DND-41 (cell line): ENCODE data around the gene MFSD6.

Source experiments
- EZH2 ChIP-seq: IDR thresholded peaks from 3 replicates; pipeline ENCODE4 v1.6.1; 2012; ENCODE audit warnings: borderline replicate concordance, low read depth, mild to moderate bottlenecking, moderate library complexity, low read length, inconsistent platforms; ENCODE audit not compliant: severe bottlenecking
- TF ChIP-seq, protein P1 (sequence below): IDR thresholded peaks from 2 replicates; pipeline ENCODE4 v1.5.1; 2012; ENCODE audit warnings: borderline replicate concordance, low read length, moderate library complexity, mild to moderate bottlenecking; ENCODE audit not compliant: poor library complexity, severe bottlenecking; ENCODE audit errors: extremely low read depth

DNA sequence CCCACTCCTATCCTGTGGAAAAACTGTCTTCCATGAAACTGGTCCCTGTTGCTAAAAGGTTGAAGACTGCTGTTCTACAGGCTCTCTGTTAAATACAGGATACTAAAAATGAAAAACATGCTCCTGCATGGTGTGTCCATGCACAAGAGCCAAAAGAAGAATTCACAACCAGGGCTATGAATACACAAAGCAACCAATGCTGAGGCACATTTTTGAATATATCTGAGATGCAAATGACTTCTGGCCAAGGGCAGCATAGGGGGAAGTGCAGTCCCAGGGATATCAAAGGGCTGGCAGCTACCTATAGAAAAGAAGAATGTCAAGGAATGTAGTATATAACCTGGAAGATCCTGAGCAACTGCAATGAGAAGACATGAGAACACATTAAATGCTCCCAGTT, 119.8 kb downstream of the MFSD6 start:
- TF ChIP-seq, protein P1, sequence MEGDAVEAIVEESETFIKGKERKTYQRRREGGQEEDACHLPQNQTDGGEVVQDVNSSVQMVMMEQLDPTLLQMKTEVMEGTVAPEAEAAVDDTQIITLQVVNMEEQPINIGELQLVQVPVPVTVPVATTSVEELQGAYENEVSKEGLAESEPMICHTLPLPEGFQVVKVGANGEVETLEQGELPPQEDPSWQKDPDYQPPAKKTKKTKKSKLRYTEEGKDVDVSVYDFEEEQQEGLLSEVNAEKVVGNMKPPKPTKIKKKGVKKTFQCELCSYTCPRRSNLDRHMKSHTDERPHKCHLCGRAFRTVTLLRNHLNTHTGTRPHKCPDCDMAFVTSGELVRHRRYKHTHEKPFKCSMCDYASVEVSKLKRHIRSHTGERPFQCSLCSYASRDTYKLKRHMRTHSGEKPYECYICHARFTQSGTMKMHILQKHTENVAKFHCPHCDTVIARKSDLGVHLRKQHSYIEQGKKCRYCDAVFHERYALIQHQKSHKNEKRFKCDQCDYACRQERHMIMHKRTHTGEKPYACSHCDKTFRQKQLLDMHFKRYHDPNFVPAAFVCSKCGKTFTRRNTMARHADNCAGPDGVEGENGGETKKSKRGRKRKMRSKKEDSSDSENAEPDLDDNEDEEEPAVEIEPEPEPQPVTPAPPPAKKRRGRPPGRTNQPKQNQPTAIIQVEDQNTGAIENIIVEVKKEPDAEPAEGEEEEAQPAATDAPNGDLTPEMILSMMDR, result no peak
- no peak for TF ChIP-seq EZH2
